Subcutaneous adipose tissue (tissue), 4 donors: ENCODE results near the gene OPCML. TPM values are rescaled to one million over a fixed set of nuclear protein-coding genes. Genes with fewer than 3 reads are reported as not detected.

ENCODE experiments used
- total RNA-seq, 4 donors: library from RNA; depleted of rRNA; stranded (reverse); fragments of >200 nt; gene quantifications; one replicate each; pipeline ENCODE4 v1.1.0, GENCODE V29; 2016
- TF ChIP-seq, protein P1 (sequence below): fragments of 450-650 bp; IDR thresholded peaks from one replicate; pipeline ENCODE4 v1.5.1; 2016; ENCODE audit warnings: low read depth, mild to moderate bottlenecking, control low read depth, antibody characterized with exemption, moderate library complexity

OPCML gene
- total RNA-seq, 4 donors from 2014 or later = under 0.01 TPM; not detected in 3

DNA sequence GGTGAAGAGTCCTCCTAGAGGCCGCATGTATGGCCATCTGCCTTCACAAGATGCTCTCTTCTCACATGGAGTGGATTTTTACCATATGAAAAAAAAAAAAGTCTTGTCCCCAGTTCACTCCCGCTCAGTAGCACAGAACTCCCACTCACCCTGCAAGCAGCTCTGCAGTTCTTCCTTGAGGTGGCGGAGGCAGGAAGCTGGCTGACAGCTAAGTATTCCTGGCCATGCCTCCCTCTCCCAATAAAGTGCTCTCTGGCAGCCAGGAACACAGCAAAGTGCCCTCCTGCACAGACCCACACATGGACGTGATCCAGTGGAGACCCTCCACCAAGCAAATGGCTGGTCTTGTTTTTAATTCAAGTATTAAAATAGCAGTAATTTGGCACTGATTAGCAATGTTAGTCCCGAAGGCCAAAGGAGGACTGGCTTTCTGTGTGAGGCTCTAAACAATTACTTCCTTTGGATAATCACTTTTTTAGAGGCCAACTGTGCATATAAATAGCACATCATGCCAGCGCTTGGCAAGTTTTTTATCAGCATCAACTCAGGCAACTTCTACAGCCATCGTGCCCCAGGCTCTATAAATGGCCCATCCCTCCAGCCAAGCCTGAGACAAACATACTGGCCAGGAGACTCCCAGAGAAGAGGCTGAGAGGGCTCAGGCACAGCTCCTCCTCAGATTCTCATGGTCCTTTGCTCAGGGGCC lies 413.6 kb downstream of the OPCML start:
- TF ChIP-seq, protein P1, sequence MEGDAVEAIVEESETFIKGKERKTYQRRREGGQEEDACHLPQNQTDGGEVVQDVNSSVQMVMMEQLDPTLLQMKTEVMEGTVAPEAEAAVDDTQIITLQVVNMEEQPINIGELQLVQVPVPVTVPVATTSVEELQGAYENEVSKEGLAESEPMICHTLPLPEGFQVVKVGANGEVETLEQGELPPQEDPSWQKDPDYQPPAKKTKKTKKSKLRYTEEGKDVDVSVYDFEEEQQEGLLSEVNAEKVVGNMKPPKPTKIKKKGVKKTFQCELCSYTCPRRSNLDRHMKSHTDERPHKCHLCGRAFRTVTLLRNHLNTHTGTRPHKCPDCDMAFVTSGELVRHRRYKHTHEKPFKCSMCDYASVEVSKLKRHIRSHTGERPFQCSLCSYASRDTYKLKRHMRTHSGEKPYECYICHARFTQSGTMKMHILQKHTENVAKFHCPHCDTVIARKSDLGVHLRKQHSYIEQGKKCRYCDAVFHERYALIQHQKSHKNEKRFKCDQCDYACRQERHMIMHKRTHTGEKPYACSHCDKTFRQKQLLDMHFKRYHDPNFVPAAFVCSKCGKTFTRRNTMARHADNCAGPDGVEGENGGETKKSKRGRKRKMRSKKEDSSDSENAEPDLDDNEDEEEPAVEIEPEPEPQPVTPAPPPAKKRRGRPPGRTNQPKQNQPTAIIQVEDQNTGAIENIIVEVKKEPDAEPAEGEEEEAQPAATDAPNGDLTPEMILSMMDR = no peak

DNA sequence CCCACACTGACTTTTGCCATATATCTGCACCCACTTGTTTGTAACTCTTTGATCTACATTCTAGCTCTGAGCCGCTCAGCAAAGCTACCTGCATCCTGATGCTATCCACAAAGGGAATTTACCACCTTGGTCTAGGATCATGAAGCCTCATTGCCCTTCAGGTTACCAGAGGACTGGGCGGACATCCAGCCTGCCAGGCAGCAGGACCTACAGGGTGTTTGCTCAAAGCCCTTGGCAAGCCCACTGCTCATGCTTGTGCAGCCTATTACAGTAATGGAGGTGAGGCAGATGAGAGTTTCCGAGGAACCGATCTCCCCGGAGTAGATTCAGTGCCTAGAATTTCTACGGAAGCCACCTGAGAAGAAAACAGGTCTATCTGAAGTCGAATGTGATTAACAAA lies 417.2 kb downstream of the OPCML start:
- TF ChIP-seq, protein P1 = no peak

DNA sequence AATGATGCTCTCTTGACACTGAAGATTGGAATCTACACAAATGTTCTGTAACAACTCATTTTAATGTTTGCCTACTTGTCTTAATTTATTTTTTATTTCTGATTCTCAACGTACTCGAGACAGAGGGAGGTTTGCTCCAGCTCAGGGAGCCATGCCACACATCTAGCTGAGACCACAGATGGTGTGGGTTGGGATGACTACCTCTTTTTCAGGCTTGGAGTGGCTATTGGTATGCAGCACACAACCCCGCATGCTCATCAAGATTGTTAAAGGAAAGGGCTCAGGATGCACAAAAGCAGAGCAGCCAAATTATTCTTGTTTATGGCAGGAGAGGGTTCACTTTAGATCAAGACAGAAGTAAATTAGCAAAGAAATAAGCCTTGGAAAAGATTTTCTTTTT lies 424.5 kb downstream of the OPCML start:
- TF ChIP-seq, protein P1 = no peak

DNA sequence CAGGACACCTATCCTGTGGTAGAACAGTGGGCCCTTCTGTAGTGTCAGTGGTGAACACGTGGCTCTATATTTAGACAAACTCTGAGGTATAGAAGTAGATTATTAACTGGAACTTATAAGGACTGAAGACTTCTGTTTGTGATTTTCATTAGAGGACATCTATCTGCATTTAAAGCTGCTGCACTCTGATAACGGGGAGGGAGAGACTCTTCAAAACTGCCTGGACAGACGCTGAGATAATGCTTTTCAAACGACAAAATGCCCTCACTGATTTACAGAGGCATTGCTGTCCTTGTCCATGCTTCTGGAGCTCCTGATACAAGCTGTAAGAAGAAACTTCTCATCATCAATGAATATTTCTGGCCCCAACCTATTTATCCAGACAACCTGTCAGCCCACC lies 425.2 kb downstream of the OPCML start:
- TF ChIP-seq, protein P1 = no peak

DNA sequence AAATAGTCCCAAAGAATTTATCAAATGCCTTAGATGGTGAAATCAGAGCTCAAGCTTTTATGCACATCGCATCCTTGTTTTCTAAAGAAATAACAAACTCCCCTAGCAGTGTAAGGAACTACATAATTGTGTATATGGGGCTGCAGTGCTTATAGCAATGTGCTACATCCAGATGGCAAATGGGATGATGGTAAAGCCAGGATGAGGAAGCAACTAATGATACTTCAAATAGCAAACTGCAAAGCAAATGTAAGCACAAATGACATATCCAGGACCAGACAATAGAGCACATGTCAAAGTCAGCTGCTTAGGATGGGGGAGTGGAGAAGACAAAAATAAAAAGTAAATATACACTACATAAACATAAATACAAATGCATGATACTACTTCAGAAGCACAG lies 425.9 kb downstream of the OPCML start:
- TF ChIP-seq, protein P1 = no peak

DNA sequence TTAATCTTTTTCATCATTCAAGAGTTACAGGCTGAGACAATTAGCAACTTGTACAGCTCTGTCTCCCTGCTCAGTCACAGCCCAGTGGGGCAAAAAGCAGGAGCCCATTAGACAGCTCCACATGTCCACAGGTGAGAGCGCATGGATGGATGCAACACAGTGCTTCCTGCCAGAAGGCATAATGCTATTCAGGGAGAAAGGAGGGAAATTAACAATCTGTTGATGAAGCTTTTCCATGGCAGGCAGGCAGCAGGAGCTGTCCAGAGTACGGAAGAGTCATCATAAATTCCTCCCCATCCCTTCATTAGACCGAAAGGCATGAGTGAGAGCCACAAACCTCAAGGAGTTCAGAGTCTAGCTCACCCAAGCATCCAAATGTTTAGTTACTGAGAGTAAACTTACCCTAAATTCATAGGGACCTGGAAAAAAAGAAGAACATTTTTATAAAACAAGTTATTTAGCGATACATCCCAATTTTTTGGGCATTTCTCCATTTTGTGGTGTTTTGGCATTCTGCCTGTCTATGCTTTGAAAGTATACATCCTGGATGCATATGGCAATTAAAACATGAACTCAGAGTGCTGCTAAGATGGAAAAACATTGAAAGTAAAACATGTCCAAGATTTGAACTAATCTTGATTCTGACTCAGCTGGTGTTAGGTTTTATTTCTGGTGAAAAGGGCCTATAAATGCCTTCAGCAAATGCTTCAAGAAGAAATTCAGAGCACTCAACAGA lies 428.1 kb downstream of the OPCML start:
- TF ChIP-seq, protein P1 = no peak

DNA sequence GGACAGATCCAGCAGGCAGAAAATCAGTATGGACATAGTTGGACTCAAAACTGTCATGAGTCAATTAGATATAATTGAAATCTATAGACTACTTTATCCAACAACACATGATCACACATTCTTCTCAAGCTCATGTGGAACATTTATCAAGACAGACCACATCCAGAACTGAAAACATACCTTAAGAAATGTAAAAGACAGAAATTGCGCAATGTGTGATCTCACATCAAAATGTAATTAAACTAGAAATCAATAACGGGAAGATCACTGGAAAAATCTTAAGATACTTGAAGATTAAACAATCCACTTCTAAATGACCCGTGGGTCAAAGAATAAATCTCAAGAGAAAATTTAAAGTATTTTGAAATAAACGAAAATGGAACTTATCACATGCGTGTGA lies 435.3 kb downstream of the OPCML start:
- TF ChIP-seq, protein P1 = no peak
